Astrocyte (in vitro differentiated cells and primary cell): ENCODE results near the gene ZNF426. TPM values are rescaled to one million over a fixed set of nuclear protein-coding genes. Genes with fewer than 3 reads are reported as not detected.
A peak's percentile ranks its signal among the peaks of the same experiment; 100 is the strongest.

Source experiments
- DNase-seq: peaks from one replicate; pipeline ENCODE4 v3.0.0-alpha.2; 2010; ENCODE audit warnings: low read depth
- FAIRE-seq: peaks from 2 replicates; lab custom pipeline; 2011; peaks lifted over from hg19 to GRCh38; lab: Jason Lieb, UNC
- H2AFZ ChIP-seq: 2 replicates; pipeline ENCODE4 v1.6.0; 2012; ENCODE audit warnings: low read depth, low read length, inconsistent platforms
- H3K27ac ChIP-seq: 2 replicates; pipeline ENCODE4 v1.5.1; 2011; ENCODE audit warnings: low read depth, low read length, inconsistent platforms
- H3K27me3 ChIP-seq: 2 replicates; pipeline ENCODE4 v1.6.0; 2011; ENCODE audit warnings: low read length, inconsistent platforms; ENCODE audit not compliant: insufficient read depth
- H3K36me3 ChIP-seq: 2 replicates; pipeline ENCODE4 v1.5.1; 2011; ENCODE audit warnings: low read length, inconsistent platforms; ENCODE audit not compliant: insufficient read depth
- H3K4me1 ChIP-seq: 2 replicates; pipeline ENCODE4 v1.5.1; 2011; ENCODE audit warnings: low read length, inconsistent platforms; ENCODE audit not compliant: insufficient read depth
- H3K4me2 ChIP-seq: 2 replicates; pipeline ENCODE4 v1.6.0; 2012; ENCODE audit warnings: low read length, inconsistent platforms
- H3K4me3 ChIP-seq: 2 replicates; pipeline ENCODE4 v1.5.1; 2011; ENCODE audit warnings: low read depth, mild to moderate bottlenecking, low read length, inconsistent platforms; ENCODE audit not compliant: insufficient read depth
- H3K79me2 ChIP-seq: 2 replicates; pipeline ENCODE4 v1.6.0; 2012; ENCODE audit warnings: mild to moderate bottlenecking, low read length, inconsistent platforms; ENCODE audit not compliant: insufficient read depth
- H3K9ac ChIP-seq: 2 replicates; pipeline ENCODE4 v1.6.0; 2012; ENCODE audit warnings: mild to moderate bottlenecking, low read length, inconsistent platforms
- H3K9me3 ChIP-seq: 2 replicates; pipeline ENCODE4 v1.5.1; 2012; ENCODE audit warnings: low read depth, mild to moderate bottlenecking, low read length, inconsistent platforms; ENCODE audit not compliant: insufficient read depth
- H4K20me1 ChIP-seq: 2 replicates; pipeline ENCODE4 v1.6.0; 2012; ENCODE audit warnings: low read length, inconsistent platforms; ENCODE audit not compliant: insufficient read depth
- H3K27ac Mint-ChIP-seq: one replicate; pipeline ENCODE4 v1.8.0; 2021; ENCODE audit warnings: mild to moderate bottlenecking, mixed read lengths; ENCODE audit not compliant: unreplicated experiment
- H3K27me3 Mint-ChIP-seq: one replicate; pipeline ENCODE4 v1.8.0; 2021; ENCODE audit warnings: low read depth, mixed read lengths; ENCODE audit not compliant: unreplicated experiment
- H3K36me3 Mint-ChIP-seq: one replicate; pipeline ENCODE4 v1.8.0; 2021; ENCODE audit warnings: low read depth, mixed read lengths; ENCODE audit not compliant: unreplicated experiment
- H3K4me1 Mint-ChIP-seq: one replicate; pipeline ENCODE4 v1.8.0; 2021; ENCODE audit warnings: low read depth, mixed read lengths; ENCODE audit not compliant: unreplicated experiment
- H3K4me3 Mint-ChIP-seq: one replicate; pipeline ENCODE4 v1.8.0; 2021; ENCODE audit warnings: mild to moderate bottlenecking, moderate library complexity, mixed read lengths; ENCODE audit not compliant: unreplicated experiment
- H3K9me3 Mint-ChIP-seq: one replicate; pipeline ENCODE4 v1.8.0; 2021; ENCODE audit warnings: mild to moderate bottlenecking, mixed read lengths; ENCODE audit not compliant: unreplicated experiment
- EZH2 ChIP-seq: IDR thresholded peaks from 2 replicates; pipeline ENCODE4 v1.6.1; 2012; ENCODE audit warnings: mild to moderate bottlenecking, low read length, inconsistent platforms; ENCODE audit not compliant: insufficient read depth
- total RNA-seq: library from RNA; stranded (reverse); gene quantifications from 2 replicates; pipeline ENCODE4 v1.2.1, GENCODE V29; 2021
- TF ChIP-seq, protein P1 (sequence below): IDR thresholded peaks from 2 replicates; pipeline ENCODE4 v1.5.1; 2011; ENCODE audit warnings: low read depth, mild to moderate bottlenecking, inconsistent platforms, low read length, moderate library complexity; ENCODE audit not compliant: insufficient read depth

Gene ZNF426
- total RNA-seq, 1 donor from 2014 or later, result 34.8 TPM

GRCh38 chr19:9528757-9529336, 9.6 kb downstream of the ZNF426 start:
- no peak overlapping the region for H3K9ac ChIP-seq
- TF ChIP-seq EZH2, result no peak
- TF ChIP-seq, protein P1, sequence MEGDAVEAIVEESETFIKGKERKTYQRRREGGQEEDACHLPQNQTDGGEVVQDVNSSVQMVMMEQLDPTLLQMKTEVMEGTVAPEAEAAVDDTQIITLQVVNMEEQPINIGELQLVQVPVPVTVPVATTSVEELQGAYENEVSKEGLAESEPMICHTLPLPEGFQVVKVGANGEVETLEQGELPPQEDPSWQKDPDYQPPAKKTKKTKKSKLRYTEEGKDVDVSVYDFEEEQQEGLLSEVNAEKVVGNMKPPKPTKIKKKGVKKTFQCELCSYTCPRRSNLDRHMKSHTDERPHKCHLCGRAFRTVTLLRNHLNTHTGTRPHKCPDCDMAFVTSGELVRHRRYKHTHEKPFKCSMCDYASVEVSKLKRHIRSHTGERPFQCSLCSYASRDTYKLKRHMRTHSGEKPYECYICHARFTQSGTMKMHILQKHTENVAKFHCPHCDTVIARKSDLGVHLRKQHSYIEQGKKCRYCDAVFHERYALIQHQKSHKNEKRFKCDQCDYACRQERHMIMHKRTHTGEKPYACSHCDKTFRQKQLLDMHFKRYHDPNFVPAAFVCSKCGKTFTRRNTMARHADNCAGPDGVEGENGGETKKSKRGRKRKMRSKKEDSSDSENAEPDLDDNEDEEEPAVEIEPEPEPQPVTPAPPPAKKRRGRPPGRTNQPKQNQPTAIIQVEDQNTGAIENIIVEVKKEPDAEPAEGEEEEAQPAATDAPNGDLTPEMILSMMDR, result no peak
- Mint-ChIP-seq H3K27ac (no peak overlapping the region), H3K27me3 (no peaks in the 10 kb centered on the region), H3K9me3 (peaks cover 83% of the 10 kb centered on the region), H3K4me3 (no peak overlapping the region), H3K4me1 (no peaks in the 10 kb centered on the region), H3K36me3 (peaks cover 87% of the 10 kb centered on the region)
- no peaks in the 10 kb centered on the region for H3K79me2 ChIP-seq
- no peak overlapping the region for H3K27ac ChIP-seq
- H3K27me3 ChIP-seq, result no peaks in the 10 kb centered on the region
- FAIRE-seq (no peak), DNase-seq (peak; percentile 11)
- peaks cover 74% of the 10 kb centered on the region for H3K9me3 ChIP-seq
- H3K4me1 ChIP-seq, result no peaks in the 10 kb centered on the region
- H3K36me3 ChIP-seq, result peaks cover 69% of the 10 kb centered on the region
- H2AFZ ChIP-seq, result no peak overlapping the region
- H4K20me1 ChIP-seq, result no peaks in the 10 kb centered on the region
- H3K4me3 ChIP-seq, result no peak overlapping the region
- H3K4me2 ChIP-seq, result no peak overlapping the region

- Histone ChIP-seq H3K9ac (no peak overlapping the region), H2AFZ (no peak overlapping the region), H3K36me3 (peaks cover 25% of the 10 kb centered on the region), H3K4me3 (no peak overlapping the region), H3K27me3 (no peaks in the 10 kb centered on the region), H3K4me1 (no peaks in the 10 kb centered on the region), H3K27ac (no peak overlapping the region), H4K20me1 (no peaks in the 10 kb centered on the region), H3K9me3 (peaks cover 59% of the 10 kb centered on the region), H3K79me2 (no peaks in the 10 kb centered on the region), H3K4me2 (no peak overlapping the region)
- no peak for FAIRE-seq
- DNase-seq, result no peak
- no peaks in the 10 kb centered on the region for H3K4me1 Mint-ChIP-seq
- no peaks in the 10 kb centered on the region for H3K27me3 Mint-ChIP-seq
- peaks cover 71% of the 10 kb centered on the region for H3K9me3 Mint-ChIP-seq
- H3K36me3 Mint-ChIP-seq, result peaks cover 64% of the 10 kb centered on the region
- no peak overlapping the region for H3K27ac Mint-ChIP-seq
- H3K4me3 Mint-ChIP-seq, result no peak overlapping the region
- TF ChIP-seq EZH2, result no peak
- TF ChIP-seq, protein P1, result no peak
Observed at GRCh38 chr19:9523885-9524474, 14.5 kb downstream of the ZNF426 start.

GRCh38 chr19:9507285-9507684, 31.2 kb downstream of the ZNF426 start:
- H3K4me3 ChIP-seq, result no peak overlapping the region
- H3K9me3 Mint-ChIP-seq, result peaks cover 19% of the 10 kb centered on the region
- H3K36me3 ChIP-seq, result no peaks in the 10 kb centered on the region
- H3K4me3 Mint-ChIP-seq, result no peak overlapping the region
- H3K4me1 Mint-ChIP-seq, result no peaks in the 10 kb centered on the region
- H3K9me3 ChIP-seq, result peaks cover 17% of the 10 kb centered on the region
- H3K36me3 Mint-ChIP-seq, result no peaks in the 10 kb centered on the region
- no peak overlapping the region for H3K27ac Mint-ChIP-seq
- no peak for DNase-seq
- TF ChIP-seq, protein P1, result no peak
- TF ChIP-seq EZH2, result no peak
- no peak overlapping the region for H3K9ac ChIP-seq
- no peak overlapping the region for H2AFZ ChIP-seq
- H3K79me2 ChIP-seq, result no peaks in the 10 kb centered on the region
- no peaks in the 10 kb centered on the region for H3K27me3 ChIP-seq
- H3K27ac ChIP-seq, result no peak overlapping the region
- no peak overlapping the region for H3K4me2 ChIP-seq
- H4K20me1 ChIP-seq, result no peaks in the 10 kb centered on the region
- no peaks in the 10 kb centered on the region for H3K27me3 Mint-ChIP-seq
- FAIRE-seq, result no peak
- no peaks in the 10 kb centered on the region for H3K4me1 ChIP-seq
